WERI-Rb-1 (cell line): ENCODE measurements around the gene DNAJC8.
A peak's percentile ranks its signal among the peaks of the same experiment; 100 is the strongest.

Source experiments
- DNase-seq: peaks from one replicate; pipeline ENCODE4 v3.0.0-alpha.2; 2020
- H3K27ac ChIP-seq: fragments of 250-450 bp; sonication (Bioruptor Pico); 2 replicates; pipeline ENCODE4 v1.5.1; 2020; ENCODE audit warnings: mild to moderate bottlenecking, moderate library complexity
- H3K27me3 ChIP-seq: fragments of 250-450 bp; sonication (Bioruptor Pico); 2 replicates; pipeline ENCODE4 v1.5.1; 2021; ENCODE audit warnings: mild to moderate bottlenecking, low read depth, moderate library complexity; ENCODE audit not compliant: insufficient read depth, severe bottlenecking
- H3K36me3 ChIP-seq: fragments of 250-450 bp; sonication (Bioruptor Pico); 2 replicates; pipeline ENCODE4 v1.5.1; 2020; ENCODE audit warnings: mild to moderate bottlenecking, moderate library complexity
- H3K4me3 ChIP-seq: 2 replicates; pipeline ENCODE4 v1.5.1; 2011; ENCODE audit warnings: low read depth, mild to moderate bottlenecking, control low read depth, low read length
- H3K9me3 ChIP-seq: fragments of 250-450 bp; sonication (Bioruptor Pico); 2 replicates; pipeline ENCODE4 v1.5.1; 2021; ENCODE audit warnings: mild to moderate bottlenecking, moderate library complexity; ENCODE audit not compliant: severe bottlenecking
- TF ChIP-seq, protein P1 (sequence below): IDR thresholded peaks from 2 replicates; pipeline ENCODE4 v1.5.1; 2011; ENCODE audit warnings: low read depth, mild to moderate bottlenecking, control low read depth, inconsistent platforms, low read length

The DNAJC8 gene

DNA sequence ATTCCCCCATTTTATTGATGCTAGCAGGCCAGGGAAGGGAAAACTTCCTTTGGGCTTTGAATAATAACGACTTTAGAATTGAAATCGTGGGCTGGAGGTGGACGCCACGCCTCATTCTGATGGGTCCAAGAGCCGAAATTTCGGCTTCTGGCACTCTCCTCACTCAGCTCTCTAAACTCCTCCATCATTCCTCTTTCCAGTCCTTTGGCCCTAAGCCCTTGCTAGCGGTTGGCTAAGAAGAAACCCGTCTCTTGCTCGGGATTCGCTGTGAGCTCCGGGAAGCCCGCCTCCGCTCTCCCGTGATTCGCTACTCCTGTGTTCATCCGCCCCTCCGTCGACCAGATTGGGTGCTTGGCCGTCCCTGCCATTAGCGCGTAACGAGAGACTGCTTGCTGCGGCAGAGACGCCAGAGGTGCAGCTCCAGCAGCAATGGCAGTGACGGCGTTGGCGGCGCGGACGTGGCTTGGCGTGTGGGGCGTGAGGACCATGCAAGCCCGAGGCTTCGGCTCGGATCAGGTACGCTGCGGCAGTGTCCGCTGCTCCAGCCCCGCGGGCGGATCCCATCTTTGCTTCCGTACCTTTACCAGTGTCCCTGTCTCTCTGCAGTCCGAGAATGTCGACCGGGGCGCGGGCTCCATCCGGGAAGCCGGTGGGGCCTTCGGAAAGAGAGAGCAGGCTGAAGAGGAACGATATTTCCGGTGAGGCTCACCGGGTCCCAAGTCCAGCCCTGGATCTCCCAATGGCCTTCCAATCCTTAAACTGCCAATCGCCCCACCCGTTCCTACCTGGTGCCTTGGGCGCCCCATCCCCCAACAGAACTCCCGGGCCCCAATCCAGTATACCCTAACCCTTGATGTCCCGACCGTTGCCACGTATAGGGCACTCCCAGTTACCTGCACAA lies 3.2 kb upstream of the DNAJC8 start, which contains the start of gene ATP5IF1:
Gene ATP5IF1, plus strand, starts transcription at position 370 of the 901 bp plus-strand sequence. Its CDS starts 60 bp downstream, at position 430.
- Histone ChIP-seq H3K27me3 (no peaks in the 10 kb centered on the region), H3K9me3 (no peaks in the 10 kb centered on the region), H3K4me3 (peak within 1 kb of the TSS; percentile 90), H3K36me3 (peaks cover 21% of the 10 kb centered on the region), H3K27ac (peak within 1 kb of the TSS; percentile 78)
- TF ChIP-seq, protein P1, sequence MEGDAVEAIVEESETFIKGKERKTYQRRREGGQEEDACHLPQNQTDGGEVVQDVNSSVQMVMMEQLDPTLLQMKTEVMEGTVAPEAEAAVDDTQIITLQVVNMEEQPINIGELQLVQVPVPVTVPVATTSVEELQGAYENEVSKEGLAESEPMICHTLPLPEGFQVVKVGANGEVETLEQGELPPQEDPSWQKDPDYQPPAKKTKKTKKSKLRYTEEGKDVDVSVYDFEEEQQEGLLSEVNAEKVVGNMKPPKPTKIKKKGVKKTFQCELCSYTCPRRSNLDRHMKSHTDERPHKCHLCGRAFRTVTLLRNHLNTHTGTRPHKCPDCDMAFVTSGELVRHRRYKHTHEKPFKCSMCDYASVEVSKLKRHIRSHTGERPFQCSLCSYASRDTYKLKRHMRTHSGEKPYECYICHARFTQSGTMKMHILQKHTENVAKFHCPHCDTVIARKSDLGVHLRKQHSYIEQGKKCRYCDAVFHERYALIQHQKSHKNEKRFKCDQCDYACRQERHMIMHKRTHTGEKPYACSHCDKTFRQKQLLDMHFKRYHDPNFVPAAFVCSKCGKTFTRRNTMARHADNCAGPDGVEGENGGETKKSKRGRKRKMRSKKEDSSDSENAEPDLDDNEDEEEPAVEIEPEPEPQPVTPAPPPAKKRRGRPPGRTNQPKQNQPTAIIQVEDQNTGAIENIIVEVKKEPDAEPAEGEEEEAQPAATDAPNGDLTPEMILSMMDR = no peak
- DNase-seq = peak; percentile 97

DNA sequence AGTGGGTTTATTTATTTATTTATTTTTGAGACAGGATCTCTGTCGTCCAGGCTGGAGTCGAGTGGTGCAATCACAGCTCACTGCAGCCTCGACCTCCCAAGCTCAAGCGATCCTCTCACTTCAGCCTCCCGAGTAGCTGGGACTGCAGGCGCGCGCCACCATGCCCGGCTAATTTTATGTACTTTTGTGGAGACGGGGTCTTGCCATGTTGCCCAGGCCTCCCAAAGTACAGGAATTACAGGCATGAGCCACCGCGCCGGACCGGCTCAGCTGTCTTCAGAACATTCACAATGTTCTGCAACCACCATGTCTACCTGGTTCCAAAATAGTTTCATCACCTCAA lies 406 bp upstream of the DNAJC8 start:
- no peak for DNase-seq
- H3K36me3 ChIP-seq = peaks cover 44% of the 10 kb centered on the region
- peak overlapping the region; percentile 82 for H3K27ac ChIP-seq
- H3K9me3 ChIP-seq = no peaks in the 10 kb centered on the region
- TF ChIP-seq, protein P1 = no peak
- peak overlapping the region; percentile 99 for H3K4me3 ChIP-seq
- H3K27me3 ChIP-seq = no peaks in the 10 kb centered on the region

DNA sequence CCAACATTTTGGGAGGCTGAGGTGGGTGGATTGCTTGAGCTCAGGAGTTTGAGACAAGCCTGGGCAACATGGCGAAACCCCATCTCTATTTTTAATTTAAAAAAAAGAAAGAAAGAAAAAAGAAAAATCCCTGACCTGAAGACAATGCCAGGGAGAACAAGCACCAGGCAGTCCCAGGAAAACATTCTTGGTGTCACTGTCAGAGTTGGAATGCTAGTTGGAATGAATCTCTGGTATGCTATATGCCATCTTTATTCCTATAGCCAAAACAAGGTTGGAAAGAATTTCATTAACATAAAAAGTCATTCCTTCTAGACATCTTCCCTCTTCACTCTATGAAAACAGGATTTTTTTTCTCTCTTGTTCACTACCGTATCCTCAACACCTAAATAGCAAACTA lies 2.8 kb downstream of the DNAJC8 start:
- Histone ChIP-seq H3K27me3 (no peaks in the 10 kb centered on the region), H3K4me3 (no peak overlapping the region), H3K36me3 (peaks cover 60% of the 10 kb centered on the region), H3K27ac (no peak overlapping the region), H3K9me3 (no peaks in the 10 kb centered on the region)
- TF ChIP-seq, protein P1 = no peak
- DNase-seq = no peak

DNA sequence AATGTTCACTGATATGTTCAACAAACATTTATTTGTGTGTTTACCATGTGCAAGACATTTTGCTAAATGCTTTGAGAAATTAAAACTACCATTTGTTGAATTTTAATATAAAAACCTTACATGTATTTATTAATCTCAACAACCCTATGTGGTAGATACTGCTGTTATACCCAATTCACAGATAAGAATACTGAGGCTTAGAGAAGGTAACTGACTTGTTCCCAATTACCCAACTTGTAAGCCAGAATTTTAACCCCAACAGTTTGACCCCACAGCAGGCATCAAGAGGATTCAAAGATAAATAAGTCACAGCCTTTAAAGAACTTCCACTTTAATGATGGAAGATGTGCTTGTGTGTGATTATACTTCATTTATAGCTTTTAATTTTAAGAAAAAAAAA lies 3.7 kb downstream of the DNAJC8 start:
- no peaks in the 10 kb centered on the region for H3K27me3 ChIP-seq
- TF ChIP-seq, protein P1 = no peak
- peaks cover 69% of the 10 kb centered on the region for H3K36me3 ChIP-seq
- no peak for DNase-seq
- no peak overlapping the region for H3K27ac ChIP-seq
- no peaks in the 10 kb centered on the region for H3K9me3 ChIP-seq
- no peak overlapping the region for H3K4me3 ChIP-seq

DNA sequence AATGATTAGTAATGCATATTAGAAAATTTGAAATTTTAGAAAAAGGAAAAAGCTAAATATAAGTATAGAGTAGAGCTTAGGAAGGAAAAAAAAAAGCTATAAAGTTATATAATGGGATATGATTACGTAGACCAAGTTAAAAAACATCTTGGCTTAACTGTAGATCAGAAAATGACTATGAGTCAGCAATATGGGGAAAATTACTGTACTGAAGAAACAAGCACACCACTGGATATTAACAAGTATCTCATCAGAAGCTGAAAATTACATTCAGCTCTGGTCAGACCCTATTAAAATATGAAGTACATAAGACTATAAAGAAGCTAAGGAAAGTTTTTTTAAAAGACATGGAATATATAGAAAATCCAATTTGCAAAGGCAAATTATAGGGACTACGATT lies 19.5 kb downstream of the DNAJC8 start:
- Histone ChIP-seq H3K4me3 (no peak overlapping the region), H3K27me3 (no peaks in the 10 kb centered on the region), H3K36me3 (peaks cover 45% of the 10 kb centered on the region), H3K9me3 (no peaks in the 10 kb centered on the region), H3K27ac (no peak overlapping the region)
- no peak for DNase-seq
- TF ChIP-seq, protein P1 = no peak
